ENCODE measurements around the gene ABRACL.

DNA sequence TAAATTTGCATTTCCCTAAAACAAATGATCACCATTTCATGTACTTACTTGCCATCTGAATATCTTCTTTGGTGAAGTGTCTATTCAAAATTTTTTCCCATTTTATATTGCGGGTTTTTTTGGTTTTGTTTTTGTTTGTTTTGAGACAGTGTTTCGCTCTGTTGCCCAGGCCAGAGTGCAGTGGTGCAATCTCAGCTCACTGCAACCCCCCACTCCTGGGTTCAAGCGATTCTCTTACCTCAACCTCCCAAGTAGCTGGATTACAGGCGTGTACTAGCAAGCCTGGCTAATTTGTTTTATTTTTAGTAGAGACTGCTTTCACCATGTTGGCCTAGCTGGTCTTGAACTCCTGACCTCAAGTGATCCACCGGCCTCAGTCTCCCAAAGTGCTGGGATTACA lies 31.4 kb upstream of the ABRACL start:
- TF ChIP-seq ZC3H10 (CRISPR knock-in tag; IDR thresholded peaks at IDR 0.05) (no peak), TOX (CRISPR knock-in tag; IDR thresholded peaks at IDR 0.05; ENCODE audit: borderline replicate concordance) (no peak), ARNTL (CRISPR knock-in tag; IDR thresholded peaks at IDR 0.05; ENCODE audit: borderline replicate concordance, low read depth) (no peak), SNAI2 (CRISPR knock-in tag; IDR thresholded peaks at IDR 0.05) (no peak), CSDC2 (CRISPR knock-in tag; IDR thresholded peaks at IDR 0.05) (no peak), OSR1 (CRISPR knock-in tag; IDR thresholded peaks at IDR 0.05) (no peak)
- TF ChIP-seq, protein P1, sequence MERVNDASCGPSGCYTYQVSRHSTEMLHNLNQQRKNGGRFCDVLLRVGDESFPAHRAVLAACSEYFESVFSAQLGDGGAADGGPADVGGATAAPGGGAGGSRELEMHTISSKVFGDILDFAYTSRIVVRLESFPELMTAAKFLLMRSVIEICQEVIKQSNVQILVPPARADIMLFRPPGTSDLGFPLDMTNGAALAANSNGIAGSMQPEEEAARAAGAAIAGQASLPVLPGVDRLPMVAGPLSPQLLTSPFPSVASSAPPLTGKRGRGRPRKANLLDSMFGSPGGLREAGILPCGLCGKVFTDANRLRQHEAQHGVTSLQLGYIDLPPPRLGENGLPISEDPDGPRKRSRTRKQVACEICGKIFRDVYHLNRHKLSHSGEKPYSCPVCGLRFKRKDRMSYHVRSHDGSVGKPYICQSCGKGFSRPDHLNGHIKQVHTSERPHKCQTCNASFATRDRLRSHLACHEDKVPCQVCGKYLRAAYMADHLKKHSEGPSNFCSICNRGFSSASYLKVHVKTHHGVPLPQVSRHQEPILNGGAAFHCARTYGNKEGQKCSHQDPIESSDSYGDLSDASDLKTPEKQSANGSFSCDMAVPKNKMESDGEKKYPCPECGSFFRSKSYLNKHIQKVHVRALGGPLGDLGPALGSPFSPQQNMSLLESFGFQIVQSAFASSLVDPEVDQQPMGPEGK (CRISPR knock-in tag; IDR thresholded peaks at IDR 0.05; ENCODE audit: borderline replicate concordance): no peak
